ENCODE measurements around the gene TMEM72.
A peak's percentile ranks its signal among the peaks of the same experiment; 100 is the strongest.

The TMEM72 gene

GRCh38 chr10:44935201-44935965 is 24.2 kb downstream of the TMEM72 start:
- no peak for DNase-seq

- DNase-seq = no peak
Observed at GRCh38 chr10:44935966-44936295, 24.8 kb downstream of the TMEM72 start.

- DNase-seq = no peak
Observed at GRCh38 chr10:44936314-44936975, 25.3 kb downstream of the TMEM72 start.

- DNase-seq = peak; percentile 81
Observed at GRCh38 chr10:44937196-44938005, 26.3 kb downstream of the TMEM72 start.

- DNase-seq = peak; percentile 80
Observed at GRCh38 chr10:44938956-44939355, 27.8 kb downstream of the TMEM72 start.

- DNase-seq = peak; percentile 77
Observed at GRCh38 chr10:44939691-44940401, 28.7 kb downstream of the TMEM72 start.

- DNase-seq = no peak
Observed at GRCh38 chr10:44944354-44944753, 33.2 kb downstream of the TMEM72 start.

- DNase-seq = peak; percentile 91
Observed at GRCh38 chr10:44946205-44946604, 35.1 kb downstream of the TMEM72 start.

GRCh38 chr10:44947371-44948152 is 36.4 kb downstream of the TMEM72 start:
- DNase-seq = peak; percentile 95

GRCh38 chr10:44948642-44949041 is 37.5 kb downstream of the TMEM72 start:
- peak; percentile 64 for DNase-seq

- no peak for DNase-seq
Observed at GRCh38 chr10:44949127-44949802, 38.1 kb downstream of the TMEM72 start.

- DNase-seq = no peak
Observed at GRCh38 chr10:44949915-44950314, 38.8 kb downstream of the TMEM72 start.

- DNase-seq = no peak
Observed at GRCh38 chr10:44950326-44951225, 39.4 kb downstream of the TMEM72 start.

- DNase-seq = no peak
Observed at GRCh38 chr10:44951576-44952226, 40.6 kb downstream of the TMEM72 start.

GRCh38 chr10:44952779-44953231 is 41.7 kb downstream of the TMEM72 start:
- no peak for DNase-seq

GRCh38 chr10:44954042-44954441 is 42.9 kb downstream of the TMEM72 start:
- DNase-seq = no peak

GRCh38 chr10:44954962-44955361 is 43.8 kb downstream of the TMEM72 start:
- no peak for DNase-seq

GRCh38 chr10:44955413-44956070 is 44.4 kb downstream of the TMEM72 start:
- no peak for DNase-seq

GRCh38 chr10:44956226-44956625 is 45.1 kb downstream of the TMEM72 start:
- DNase-seq = no peak

Measured in suppressor macrophage treated with lipopolysaccharide for 4 hours (primary cell).